GM23338 (cell line): Measurements from ENCODE around the gene RBP7. TPM values are rescaled to one million over a fixed set of nuclear protein-coding genes. Genes with fewer than 3 reads are reported as not detected.
A peak's percentile ranks its signal among the peaks of the same experiment; 100 is the strongest.

ENCODE experiments used
- ATAC-seq: fragments of 200-7000 bp; cut with Tn5 transposase; 3 replicates; pipeline ENCODE4 v1.9.1; 2020
- DNase-seq: peaks from one replicate; pipeline ENCODE4 v3.0.0-alpha.2; 2015; ENCODE audit warnings: low spot score
- H2AFZ ChIP-seq: fragments of 200-600 bp; sonication (generic); 2 replicates; pipeline ENCODE4 v1.8.0; 2016; ENCODE audit warnings: antibody characterized with exemption, mild to moderate bottlenecking, moderate library complexity
- H3F3A ChIP-seq: fragments of 200-600 bp; sonication (generic); replicated peaks from 2 replicates; pipeline ENCODE4 v1.8.0; 2017; ENCODE audit warnings: antibody characterized with exemption, mixed run types, low read depth
- H3K27ac ChIP-seq: fragments of 200-600 bp; sonication (generic); 2 replicates; pipeline ENCODE4 v1.6.1; 2016; ENCODE audit warnings: low read depth
- H3K27me3 ChIP-seq: fragments of 200-600 bp; sonication (generic); 2 replicates; pipeline ENCODE4 v1.8.0; 2016; ENCODE audit warnings: mild to moderate bottlenecking, mixed run types, moderate library complexity; ENCODE audit not compliant: insufficient read depth
- H3K36me3 ChIP-seq: fragments of 200-600 bp; sonication (generic); 2 replicates; pipeline ENCODE4 v1.8.0; 2016; ENCODE audit warnings: mild to moderate bottlenecking; ENCODE audit not compliant: insufficient read depth
- H3K4me1 ChIP-seq: fragments of 200-600 bp; sonication (generic); 2 replicates; pipeline ENCODE4 v1.8.0; 2016; ENCODE audit warnings: mild to moderate bottlenecking, moderate library complexity; ENCODE audit not compliant: insufficient read depth
- H3K4me2 ChIP-seq: fragments of 200-600 bp; sonication (generic); 2 replicates; pipeline ENCODE4 v1.7.1; 2017; ENCODE audit warnings: mixed run types
- H3K4me3 ChIP-seq: fragments of 200-600 bp; sonication (generic); 2 replicates; pipeline ENCODE4 v1.6.1; 2016; ENCODE audit warnings: mixed run types
- H3K79me2 ChIP-seq: fragments of 200-600 bp; sonication (generic); replicated peaks from 2 replicates; pipeline ENCODE4 v1.8.0; 2017; ENCODE audit warnings: mild to moderate bottlenecking; ENCODE audit not compliant: insufficient read depth
- H3K9me2 ChIP-seq: fragments of 200-600 bp; sonication (generic); 2 replicates; pipeline ENCODE4 v1.8.0; 2017; ENCODE audit not compliant: insufficient read depth
- H4K20me1 ChIP-seq: fragments of 200-600 bp; sonication (generic); replicated peaks from 2 replicates; pipeline ENCODE4 v1.8.0; 2017; ENCODE audit warnings: mild to moderate bottlenecking; ENCODE audit not compliant: insufficient read depth
- H3K27ac Mint-ChIP-seq: 2 replicates; pipeline ENCODE4 v1.8.0; 2020; ENCODE audit warnings: inconsistent platforms, mild to moderate bottlenecking, moderate library complexity, mixed read lengths
- H3K27me3 Mint-ChIP-seq: 3 replicates; pipeline ENCODE4 v1.8.0; 2022; ENCODE audit warnings: low read depth, mild to moderate bottlenecking, moderate library complexity, mixed read lengths, inconsistent platforms; ENCODE audit not compliant: insufficient read depth, poor library complexity
- H3K36me3 Mint-ChIP-seq: 3 replicates; pipeline ENCODE4 v1.8.0; 2021; ENCODE audit warnings: low read depth, mild to moderate bottlenecking, inconsistent platforms, moderate library complexity, mixed read lengths
- H3K4me1 Mint-ChIP-seq: 3 replicates; pipeline ENCODE4 v1.8.0; 2020; ENCODE audit warnings: mild to moderate bottlenecking, inconsistent platforms, mixed read lengths
- H3K4me3 Mint-ChIP-seq: 3 replicates; pipeline ENCODE4 v1.8.0; 2021; ENCODE audit warnings: moderate library complexity, mild to moderate bottlenecking, inconsistent platforms, mixed read lengths
- H3K9me3 Mint-ChIP-seq: 3 replicates; pipeline ENCODE4 v1.8.0; 2020; ENCODE audit warnings: moderate library complexity, mild to moderate bottlenecking, inconsistent platforms, mixed read lengths
- CREB1 ChIP-seq: fragments of 250-450 bp; sonication (Bioruptor Pico); IDR thresholded peaks from 2 replicates; pipeline ENCODE4 v1.5.0; 2020; ENCODE audit warnings: low read depth, mild to moderate bottlenecking, moderate library complexity
- EZH2phosphoT487 ChIP-seq: fragments of 200-600 bp; sonication (generic); IDR thresholded peaks from one replicate; pipeline ENCODE4 v1.8.1; 2018; ENCODE audit warnings: antibody characterized with exemption; ENCODE audit not compliant: unreplicated experiment
- JUNB ChIP-seq: IDR thresholded peaks from one replicate; pipeline ENCODE4 v1.6.1; 2016; ENCODE audit warnings: antibody characterized with exemption; ENCODE audit not compliant: unreplicated experiment
- NANOG ChIP-seq: IDR thresholded peaks from 2 replicates; pipeline ENCODE4 v1.6.1; 2016; ENCODE audit warnings: antibody characterized with exemption, borderline replicate concordance
- POLR2AphosphoS5 ChIP-seq: IDR thresholded peaks from 2 replicates; pipeline ENCODE4 v1.6.1; 2016; ENCODE audit warnings: antibody characterized with exemption, low read depth
- STAT1 ChIP-seq: IDR thresholded peaks from one replicate; pipeline ENCODE4 v1.6.1; 2016; ENCODE audit warnings: antibody characterized with exemption; ENCODE audit not compliant: unreplicated experiment
- ZNF331 ChIP-seq: fragments of 250-450 bp; sonication (Bioruptor Pico); IDR thresholded peaks from 2 replicates; pipeline ENCODE4 v1.5.0; 2020; ENCODE audit warnings: low read depth, mild to moderate bottlenecking, moderate library complexity
- polyA plus RNA-seq: library from polyadenylated mRNA; unstranded; fragments of >200 nt; fragmentation: Nextera tagmentation; extraction: Ambion mirVana; gene quantifications from 2 replicates; pipeline ENCODE4 v1.2.1, GENCODE V29; 2016
- total RNA-seq: library from RNA; depleted of rRNA; stranded (reverse); fragments of >200 nt; shearing (Covaris generic); gene quantifications from 2 replicates; pipeline ENCODE4 v1.2.3, GENCODE V29; 2014
- TF ChIP-seq, protein P1 (sequence below), 2 experiments: fragments of 200-600 bp in 1 of 2; sonication (generic) in 1 of 2; conservative IDR thresholded peaks; 2 replicates each; pipeline versions ENCODE4 v1.5.1 to v1.6.1; 2016 to 2017; ENCODE audit warnings: antibody characterized with exemption in 2 of 2, low read depth in 2 of 2, mild to moderate bottlenecking in 2 of 2, moderate library complexity in 1 of 2
- TF ChIP-seq, protein P2 (sequence below): IDR thresholded peaks from one replicate; pipeline ENCODE4 v1.6.1; 2018; ENCODE audit warnings: antibody characterized with exemption; ENCODE audit not compliant: unreplicated experiment
- TF ChIP-seq, protein P3 (sequence below): IDR thresholded peaks from 2 replicates; pipeline ENCODE4 v1.6.1; 2016; ENCODE audit warnings: antibody characterized with exemption

Gene RBP7
- total and polyA plus RNA-seq, 2 experiments from 2014 or later, result 3.2 to 16.7 TPM

DNA sequence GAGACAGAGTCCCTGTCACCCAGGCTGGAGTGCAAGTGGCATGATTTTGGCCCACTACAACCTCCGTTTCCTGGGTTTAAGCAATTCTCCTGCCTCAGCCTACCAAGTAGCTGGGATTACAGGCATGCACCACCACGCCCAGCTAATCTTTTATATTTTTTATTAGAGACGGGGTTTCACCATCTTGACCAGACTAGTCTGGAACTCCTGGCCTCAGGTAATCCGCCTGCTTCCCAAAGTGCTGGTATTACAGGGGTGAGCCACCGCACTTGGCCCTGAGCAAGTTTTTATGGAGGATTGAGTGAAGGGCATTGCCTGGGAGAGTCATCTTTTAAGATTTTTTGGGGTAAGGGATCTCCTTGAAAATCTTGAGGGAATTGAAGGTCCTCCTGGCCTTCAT lies 64.2 kb downstream of the RBP7 start:
- Histone ChIP-seq H3K27me3 (no peaks in the 10 kb centered on the region), H4K20me1 (peaks cover 22% of the 10 kb centered on the region), H3K4me2 (no peak overlapping the region), H3K27ac (no peak overlapping the region), H3K4me3 (no peak overlapping the region), H3K36me3 (no peaks in the 10 kb centered on the region; the same call in 1 of the 2 replicates), H3K9me2 (no peaks in the 10 kb centered on the region), H3K79me2 (peaks cover 97% of the 10 kb centered on the region), H3F3A (0 out of 2 replicates have a peak, but pooled peaks cover 3% of the 10 kb centered on the region), H3K4me1 (peaks cover 19% of the 10 kb centered on the region; the same call in 1 of the 2 replicates), H2AFZ (no peak overlapping the region)
- H3K36me3 Mint-ChIP-seq, result no peaks in the 10 kb centered on the region; the same call in 2 of the 3 replicates
- H3K9me3 Mint-ChIP-seq, result no peaks in the 10 kb centered on the region
- peaks cover 2% of the 10 kb centered on the region for H3K27me3 Mint-ChIP-seq
- no peak for ATAC-seq
- H3K4me3 Mint-ChIP-seq, result no peak overlapping the region
- H3K27ac Mint-ChIP-seq, result no peak overlapping the region
- no peak for DNase-seq
- peaks cover 30% of the 10 kb centered on the region for H3K4me1 Mint-ChIP-seq
- no peak for TF ChIP-seq ZNF331 (CRISPR knock-in tag)
- TF ChIP-seq, protein P1, sequence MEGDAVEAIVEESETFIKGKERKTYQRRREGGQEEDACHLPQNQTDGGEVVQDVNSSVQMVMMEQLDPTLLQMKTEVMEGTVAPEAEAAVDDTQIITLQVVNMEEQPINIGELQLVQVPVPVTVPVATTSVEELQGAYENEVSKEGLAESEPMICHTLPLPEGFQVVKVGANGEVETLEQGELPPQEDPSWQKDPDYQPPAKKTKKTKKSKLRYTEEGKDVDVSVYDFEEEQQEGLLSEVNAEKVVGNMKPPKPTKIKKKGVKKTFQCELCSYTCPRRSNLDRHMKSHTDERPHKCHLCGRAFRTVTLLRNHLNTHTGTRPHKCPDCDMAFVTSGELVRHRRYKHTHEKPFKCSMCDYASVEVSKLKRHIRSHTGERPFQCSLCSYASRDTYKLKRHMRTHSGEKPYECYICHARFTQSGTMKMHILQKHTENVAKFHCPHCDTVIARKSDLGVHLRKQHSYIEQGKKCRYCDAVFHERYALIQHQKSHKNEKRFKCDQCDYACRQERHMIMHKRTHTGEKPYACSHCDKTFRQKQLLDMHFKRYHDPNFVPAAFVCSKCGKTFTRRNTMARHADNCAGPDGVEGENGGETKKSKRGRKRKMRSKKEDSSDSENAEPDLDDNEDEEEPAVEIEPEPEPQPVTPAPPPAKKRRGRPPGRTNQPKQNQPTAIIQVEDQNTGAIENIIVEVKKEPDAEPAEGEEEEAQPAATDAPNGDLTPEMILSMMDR (conservative IDR thresholded peaks at IDR 0.05; ENCODE audit: low read depth in 2 of 2), result no peak
- TF ChIP-seq, protein P2, sequence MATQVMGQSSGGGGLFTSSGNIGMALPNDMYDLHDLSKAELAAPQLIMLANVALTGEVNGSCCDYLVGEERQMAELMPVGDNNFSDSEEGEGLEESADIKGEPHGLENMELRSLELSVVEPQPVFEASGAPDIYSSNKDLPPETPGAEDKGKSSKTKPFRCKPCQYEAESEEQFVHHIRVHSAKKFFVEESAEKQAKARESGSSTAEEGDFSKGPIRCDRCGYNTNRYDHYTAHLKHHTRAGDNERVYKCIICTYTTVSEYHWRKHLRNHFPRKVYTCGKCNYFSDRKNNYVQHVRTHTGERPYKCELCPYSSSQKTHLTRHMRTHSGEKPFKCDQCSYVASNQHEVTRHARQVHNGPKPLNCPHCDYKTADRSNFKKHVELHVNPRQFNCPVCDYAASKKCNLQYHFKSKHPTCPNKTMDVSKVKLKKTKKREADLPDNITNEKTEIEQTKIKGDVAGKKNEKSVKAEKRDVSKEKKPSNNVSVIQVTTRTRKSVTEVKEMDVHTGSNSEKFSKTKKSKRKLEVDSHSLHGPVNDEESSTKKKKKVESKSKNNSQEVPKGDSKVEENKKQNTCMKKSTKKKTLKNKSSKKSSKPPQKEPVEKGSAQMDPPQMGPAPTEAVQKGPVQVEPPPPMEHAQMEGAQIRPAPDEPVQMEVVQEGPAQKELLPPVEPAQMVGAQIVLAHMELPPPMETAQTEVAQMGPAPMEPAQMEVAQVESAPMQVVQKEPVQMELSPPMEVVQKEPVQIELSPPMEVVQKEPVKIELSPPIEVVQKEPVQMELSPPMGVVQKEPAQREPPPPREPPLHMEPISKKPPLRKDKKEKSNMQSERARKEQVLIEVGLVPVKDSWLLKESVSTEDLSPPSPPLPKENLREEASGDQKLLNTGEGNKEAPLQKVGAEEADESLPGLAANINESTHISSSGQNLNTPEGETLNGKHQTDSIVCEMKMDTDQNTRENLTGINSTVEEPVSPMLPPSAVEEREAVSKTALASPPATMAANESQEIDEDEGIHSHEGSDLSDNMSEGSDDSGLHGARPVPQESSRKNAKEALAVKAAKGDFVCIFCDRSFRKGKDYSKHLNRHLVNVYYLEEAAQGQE, result no peak
- TF ChIP-seq EZH2phosphoT487, result no peak

DNA sequence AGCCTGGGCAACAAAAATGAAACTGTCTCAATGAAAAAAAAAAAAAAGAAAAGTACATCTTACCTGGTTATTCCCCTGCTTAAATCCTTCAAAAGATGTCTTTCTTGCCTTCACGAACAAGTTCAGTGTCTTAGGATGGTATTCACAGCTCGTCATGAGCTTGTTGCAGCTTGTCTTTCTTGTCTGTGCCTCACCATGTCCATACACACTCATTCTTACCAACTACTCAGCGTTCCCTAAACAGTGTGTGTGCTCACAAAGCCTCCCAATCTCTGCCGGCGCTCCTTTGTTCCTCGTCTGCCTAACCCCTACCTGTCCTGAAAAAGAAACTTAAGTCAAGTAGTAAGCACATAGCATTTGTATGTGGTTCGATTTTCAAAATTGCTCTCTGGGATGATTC lies 66.8 kb downstream of the RBP7 start:
- H2AFZ ChIP-seq, result no peak overlapping the region
- H3K4me3 Mint-ChIP-seq, result no peak overlapping the region
- H3K79me2 ChIP-seq, result peaks cover 97% of the 10 kb centered on the region
- peaks cover 26% of the 10 kb centered on the region for H3K4me1 Mint-ChIP-seq
- H3K9me3 Mint-ChIP-seq, result no peaks in the 10 kb centered on the region
- peak overlapping the region; percentile 12; the same call in 1 of the 2 replicates for H3K27ac ChIP-seq
- 0 out of 2 replicates have a peak, but pooled peaks cover 3% of the 10 kb centered on the region for H3F3A ChIP-seq
- H3K27me3 ChIP-seq, result no peaks in the 10 kb centered on the region
- peaks cover 2% of the 10 kb centered on the region for H3K27me3 Mint-ChIP-seq
- peak; percentile 23 for ATAC-seq
- peaks cover 32% of the 10 kb centered on the region; the same call in 1 of the 2 replicates for H3K4me1 ChIP-seq
- no peaks in the 10 kb centered on the region; the same call in 1 of the 2 replicates for H3K36me3 ChIP-seq
- no peaks in the 10 kb centered on the region for H3K36me3 Mint-ChIP-seq
- H3K9me2 ChIP-seq, result no peaks in the 10 kb centered on the region
- DNase-seq, result no peak
- H3K27ac Mint-ChIP-seq, result no peak overlapping the region; the same call in 1 of the 2 replicates
- peaks cover 15% of the 10 kb centered on the region for H4K20me1 ChIP-seq
- H3K4me2 ChIP-seq, result no peak overlapping the region
- H3K4me3 ChIP-seq, result no peak overlapping the region
- TF ChIP-seq JUNB (no peak), NANOG (no peak), POLR2AphosphoS5 (no peak), CREB1 (CRISPR knock-in tag) (no peak), STAT1 (no peak), ZNF331 (CRISPR knock-in tag) (no peak)
- TF ChIP-seq, protein P3, sequence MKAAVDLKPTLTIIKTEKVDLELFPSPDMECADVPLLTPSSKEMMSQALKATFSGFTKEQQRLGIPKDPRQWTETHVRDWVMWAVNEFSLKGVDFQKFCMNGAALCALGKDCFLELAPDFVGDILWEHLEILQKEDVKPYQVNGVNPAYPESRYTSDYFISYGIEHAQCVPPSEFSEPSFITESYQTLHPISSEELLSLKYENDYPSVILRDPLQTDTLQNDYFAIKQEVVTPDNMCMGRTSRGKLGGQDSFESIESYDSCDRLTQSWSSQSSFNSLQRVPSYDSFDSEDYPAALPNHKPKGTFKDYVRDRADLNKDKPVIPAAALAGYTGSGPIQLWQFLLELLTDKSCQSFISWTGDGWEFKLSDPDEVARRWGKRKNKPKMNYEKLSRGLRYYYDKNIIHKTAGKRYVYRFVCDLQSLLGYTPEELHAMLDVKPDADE, result no peak
- TF ChIP-seq, protein P1 (conservative IDR thresholded peaks at IDR 0.05; ENCODE audit: low read depth in 2 of 2), result no peak
- TF ChIP-seq, protein P2, result no peak
